Ovary (tissue), 10 donors: Measurements from ENCODE around the gene MAP7D3. TPM values are rescaled to one million over a fixed set of nuclear protein-coding genes. Genes with fewer than 3 reads are reported as not detected.
"Not testable (repeated sequence)": the region's sequence is repeated elsewhere in the genome, so short reads cannot be mapped to it uniquely, and the experiment has no call there.

Source experiments
- DNase-seq, 5 donors: peaks; one replicate each; pipeline ENCODE4 v3.0.0-alpha.2; 2019 to 2020
- H3K27ac ChIP-seq, 2 donors: fragments of 200-600 bp; one replicate each; pipeline versions ENCODE4 v1.5.1 to v1.8.0; 2019 to 2022
- H3K27me3 ChIP-seq: fragments of 200-600 bp; one replicate; pipeline ENCODE4 v1.8.0; 2022
- H3K36me3 ChIP-seq: fragments of 200-600 bp; sonication (generic); one replicate; pipeline ENCODE4 v1.5.1; 2019
- H3K4me1 ChIP-seq: one replicate; pipeline ENCODE4 v1.8.1; 2013; ENCODE audit warnings: mild to moderate bottlenecking, moderate library complexity; ENCODE audit not compliant: insufficient read depth
- H3K4me3 ChIP-seq: fragments of 200-600 bp; sonication (generic); one replicate; pipeline ENCODE4 v1.5.1; 2017
- H3K9me3 ChIP-seq, 2 donors: fragments of 200-600 bp in 1 of 2; sonication (generic) in 1 of 2; one replicate each; pipeline versions ENCODE4 v1.5.1 to v1.8.1; 2013 to 2019; ENCODE audit warnings: mild to moderate bottlenecking in 1 of 2, moderate library complexity in 1 of 2
- CTCF ChIP-seq, 3 donors: fragments of 450-650 bp in 2 of 3; fragments of 200-600 bp in 1 of 3; IDR thresholded peaks; one replicate each; pipeline versions ENCODE4 v1.5.1 to v1.8.0; 2016 to 2022; ENCODE audit warnings: antibody characterized with exemption in 3 of 3, mild to moderate bottlenecking in 1 of 3
- EP300 ChIP-seq: sonication (generic); formaldehyde crosslinking; IDR thresholded peaks from one replicate; pipeline ENCODE4 v1.6.1; 2017; ENCODE audit warnings: antibody characterized with exemption
- POLR2A ChIP-seq: fragments of 450-650 bp; IDR thresholded peaks from one replicate; pipeline ENCODE4 v1.6.1; 2017; ENCODE audit warnings: antibody characterized with exemption, mild to moderate bottlenecking, moderate library complexity
- WGBS, 3 donors: extraction: QIAGEN DNeasy Blood & Tissue Kit in 1 of 3; methylation state at CpG; one replicate each; pipeline versions ENCODE4 v1.1.5 to v1.1.7; 2013 to 2017; 5-methylcytosine and 5-hydroxymethylcytosine counted together
- intact Hi-C, 4 donors: fragments of 100-400 bp; cut with DNase I; formaldehyde crosslinking; loops; one replicate each; pipeline versions ENCODE4 v1.11.0 to v1.15.1; 2022 to 2023
- long read RNA-seq, 3 donors: library from polyadenylated mRNA in 2 of 3; unstranded in 2 of 3; transcript quantifications; one replicate each; pipeline ENCODE4 v2.0.0 and lab custom pipeline, GENCODE V29; 2021 to 2026
- polyA plus RNA-seq, 2 donors: library from polyadenylated mRNA; stranded (reverse); fragments of 200-250 nt in 1 of 2; fragments of 350-450 nt in 1 of 2; fragmentation: Illumina TruSeq in 1 of 2; extraction: RNeasy Lipid Tissue Mini Kit (QIAGEN cat#74804) in 1 of 2; gene quantifications; one replicate each; pipeline ENCODE4 v1.2.3, GENCODE V29; 2013 to 2014
- total RNA-seq, 7 donors: library from RNA; depleted of rRNA in 2 of 7; stranded (reverse); fragments of >200 nt in 2 of 7; fragmentation: NEBNext Ultra II Directional in 3 of 7; extraction: Animal tissue kit (Norgen Biotek cat#: 25700) in 3 of 7; gene quantifications; one replicate each; pipeline versions ENCODE4 v1.1.0 to v1.2.4, GENCODE V29; 2016 to 2023
- donor health status: DM: no; HTN: no; CAD: no; lungs with moderate emphysema.
- donor health status: DM: no; HTN: no; CAD: no.
- donor health status: Bipolar disorder and iron deficiency.
- donor health status: DM: yes; HTN: yes; CAD: no.
- donor health status: DM: no; HTN: no; CAD: no.
- donor health status: DM: yes; HTN: yes; CAD: no.

Gene MAP7D3
- total RNA-seq, result 10 to 100 TPM; 19.6 to 42.3 (median 29.3) TPM
- polyA plus RNA-seq, result 10 to 100 TPM; 11.6 to 30.8 TPM
- long read RNA-seq, donor 1, full-length matches to known transcripts, result 2 of 113 reads
- long read RNA-seq, donor 1, partial matches to known transcripts, result 104 of 113 reads
- long read RNA-seq, donor 1, other reads (novel, unspliced or antisense), result 7 of 113 reads
- long read RNA-seq, donor 2, full-length matches to known transcripts, result 1 of 30 reads
- long read RNA-seq, donor 2, partial matches to known transcripts, result 29 of 30 reads
- long read RNA-seq, donor 2, other reads (novel, unspliced or antisense), result 0 of 30 reads
- long read RNA-seq, donor 3, full-length matches to known transcripts, result 59 of 89 reads
- long read RNA-seq, donor 3, partial matches to known transcripts, result 19 of 89 reads
- long read RNA-seq, donor 3, other reads (novel, unspliced or antisense), result 11 of 89 reads

- DNase-seq, result peak; percentile 52 to 71 (median 64)
- intact Hi-C loops, result no loop called here
- Histone ChIP-seq H3K9me3 (no peaks in the 10 kb centered on the region), H3K4me3 (peak within 1 kb of the TSS; percentile 82), H3K27me3 (no peaks in the 10 kb centered on the region), H3K4me1 (no peaks in the 10 kb centered on the region), H3K27ac (peak within 1 kb of the TSS; percentile 77 to 88), H3K36me3 (no peaks in the 10 kb centered on the region)
- no peak for TF ChIP-seq CTCF (IDR thresholded peaks at IDR 0.05)
- no peak for TF ChIP-seq EP300
- no peak for TF ChIP-seq POLR2A
- 26 to 31% (median 31%) methylated on average over 17 to 73 of the region's 73 CpGs for WGBS, 3 donors
Observed at GRCh38 chrX:136251041-136251991, at the start of gene MAP7D3. TSS of gene MAP7D3 (minus strand) at chrX:136251400. CDS start at chrX:136251358, 42 bp downstream.

- WGBS, 3 donors, result 90 to 95% (median 92%) methylated on average over 4 of the region's 4 CpGs
- DNase-seq, H3K27ac ChIP-seq, H3K36me3 ChIP-seq, H3K27me3 ChIP-seq, H3K9me3 ChIP-seq, intact Hi-C loops, H3K4me3 ChIP-seq, H3K4me1 ChIP-seq: not testable (repeated sequence)
Observed at GRCh38 chrX:136300721-136301120, 49.5 kb upstream of the MAP7D3 start, which contains the start of gene ADGRG4. TSS of gene ADGRG4 (plus strand) at chrX:136300963. CDS start at chrX:136308778, 7,815 bp downstream.

- Histone ChIP-seq H3K9me3 (no peaks in the 10 kb centered on the region), H3K27ac (no peak overlapping the region), H3K4me3 (no peak overlapping the region), H3K36me3 (no peaks in the 10 kb centered on the region), H3K27me3 (no peaks in the 10 kb centered on the region), H3K4me1 (no peaks in the 10 kb centered on the region)
- 68 to 82% (median 75%) methylated on average over 8 of the region's 8 CpGs for WGBS, 3 donors
- no peak for DNase-seq
- intact Hi-C loops, result no loop called here
- TF ChIP-seq EP300, result no peak
- no peak for TF ChIP-seq CTCF (IDR thresholded peaks at IDR 0.05)
- no peak for TF ChIP-seq POLR2A
Observed at GRCh38 chrX:136295380-136295779, 44.2 kb upstream of the MAP7D3 start.

GRCh38 chrX:136292656-136293055, 41.5 kb upstream of the MAP7D3 start:
- TF ChIP-seq POLR2A (no peak), CTCF (IDR thresholded peaks at IDR 0.05) (no peak), EP300 (no peak)
- 42 to 52% (median 50%) methylated on average over 2 of the region's 2 CpGs for WGBS, 3 donors
- Histone ChIP-seq H3K4me3 (no peak overlapping the region), H3K9me3 (no peaks in the 10 kb centered on the region), H3K27me3 (no peaks in the 10 kb centered on the region), H3K4me1 (no peaks in the 10 kb centered on the region), H3K27ac (no peak overlapping the region), H3K36me3 (no peaks in the 10 kb centered on the region)
- intact Hi-C loops, result no loop called here
- no peak for DNase-seq
